GM21528 (cell line): ENCODE measurements around the gene FHL1.

Source experiments
- ATAC-seq: cut with Tn5 transposase; IDR thresholded peaks from one replicate; pipeline ENCODE4 v1.9.1; 2021; ENCODE audit warnings: mild to moderate bottlenecking, moderate library complexity; ENCODE audit not compliant: unreplicated experiment, low FRiP score

FHL1 gene

GRCh38 chrX:136250191-136251040, 103.1 kb downstream of the FHL1 start:
- peak; percentile 43 for ATAC-seq

GRCh38 chrX:136251041-136251991, 104.0 kb downstream of the FHL1 start, which contains the start of gene MAP7D3:
Gene MAP7D3, minus strand, starts transcription at chrX:136251400. Its CDS starts 42 bp downstream, at chrX:136251358.
- ATAC-seq = peak; percentile 87

- ATAC-seq = no peak
These were observed 108.2 kb downstream of the FHL1 start for GRCh38 chrX:136255541-136255940.

- no peak for ATAC-seq
These were observed 108.7 kb downstream of the FHL1 start for GRCh38 chrX:136256026-136256425.

GRCh38 chrX:136258951-136259350, 111.6 kb downstream of the FHL1 start:
- ATAC-seq = no peak

- no peak for ATAC-seq
These were observed 112.2 kb downstream of the FHL1 start for GRCh38 chrX:136259543-136259942.

- no peak for ATAC-seq
These were observed 113.4 kb downstream of the FHL1 start for GRCh38 chrX:136260776-136261175.
